ENCODE data around the gene SYT12. TPM values are rescaled to one million over a fixed set of nuclear protein-coding genes. Genes with fewer than 3 reads are reported as not detected.

The SYT12 gene
- total RNA-seq, 3 donors from 2014 or later (not counting 1 experiment from before 2014, with no cell fraction given), result not detected

Other genes with a start within 250 kb of the SYT12 start
- 10 to 100 TPM; 41.3 to 47.0 (median 41.7) TPM for gene RCE1, start 179.7 kb upstream of the SYT12 start, total RNA-seq
- 1 to 10 TPM; 1.2 to 3.4 (median 2.0) TPM for gene LRFN4, start 166.1 kb upstream of the SYT12 start, total RNA-seq
- gene PC, start 64.8 kb upstream of the SYT12 start, total RNA-seq, result 1 to 10 TPM; 4.1 to 5.9 (median 4.6) TPM
- gene C11orf86, start 47.8 kb upstream of the SYT12 start, total RNA-seq, result not detected
- not detected for gene RHOD, start 33.7 kb downstream of the SYT12 start, total RNA-seq
- 100 to 1,000 TPM; 268 to 312 (median 283) TPM for gene KDM2A, start 96.1 kb downstream of the SYT12 start, total RNA-seq
- 100 to 1,000 TPM; 390 to 482 (median 441) TPM for gene GRK2, start 243.3 kb downstream of the SYT12 start, total RNA-seq